Loucy (cell line): Measurements from ENCODE around the gene ALG12.

Experiments used
- H2AFZ ChIP-seq: fragments of 200-600 bp; sonication (generic); 2 replicates; pipeline ENCODE4 v1.6.0; 2016; ENCODE audit warnings: antibody characterized with exemption, mild to moderate bottlenecking, low read length, moderate library complexity
- H3F3A ChIP-seq: fragments of 200-600 bp; 2 replicates; pipeline ENCODE4 v1.6.0; 2016; ENCODE audit warnings: antibody characterized with exemption, low read depth, mild to moderate bottlenecking
- H3K27me3 ChIP-seq: fragments of 200-600 bp; sonication (generic); 2 replicates; pipeline ENCODE4 v1.6.1; 2014; ENCODE audit warnings: low read length, mild to moderate bottlenecking; ENCODE audit not compliant: insufficient read depth, poor library complexity, severe bottlenecking
- H3K36me3 ChIP-seq: fragments of 200-600 bp; sonication (generic); 2 replicates; pipeline ENCODE4 v1.6.1; 2016; ENCODE audit warnings: low read length; ENCODE audit not compliant: insufficient read depth
- H3K4me1 ChIP-seq: fragments of 200-600 bp; sonication (generic); 2 replicates; pipeline ENCODE4 v1.5.1; 2014; ENCODE audit warnings: low read length, mild to moderate bottlenecking; ENCODE audit not compliant: insufficient read depth, poor library complexity, severe bottlenecking
- H3K4me2 ChIP-seq: fragments of 200-600 bp; sonication (generic); 2 replicates; pipeline ENCODE4 v1.6.0; 2014; ENCODE audit warnings: antibody characterized with exemption, low read length, low read depth, mild to moderate bottlenecking; ENCODE audit not compliant: poor library complexity, severe bottlenecking
- H3K4me3 ChIP-seq: fragments of 200-600 bp; sonication (generic); 2 replicates; pipeline ENCODE4 v1.5.1; 2014; ENCODE audit warnings: low read length, mild to moderate bottlenecking, mixed read lengths; ENCODE audit not compliant: poor library complexity, severe bottlenecking
- H3K79me2 ChIP-seq: fragments of 200-600 bp; sonication (generic); 2 replicates; pipeline ENCODE4 v1.6.1; 2014; ENCODE audit warnings: low read length; ENCODE audit not compliant: insufficient read depth
- H3K9ac ChIP-seq: fragments of 200-600 bp; sonication (generic); 2 replicates; pipeline ENCODE4 v1.6.0; 2014; ENCODE audit warnings: mild to moderate bottlenecking, low read depth, low read length, moderate library complexity; ENCODE audit not compliant: poor library complexity, severe bottlenecking
- H3K9me2 ChIP-seq: fragments of 200-600 bp; sonication (generic); replicated peaks from 2 replicates; pipeline ENCODE4 v1.6.1; 2016; ENCODE audit warnings: low read depth, low read length, mixed read lengths
- H3K9me3 ChIP-seq: fragments of 200-600 bp; sonication (generic); 2 replicates; pipeline ENCODE4 v1.6.1; 2014; ENCODE audit warnings: mild to moderate bottlenecking, antibody characterized with exemption, low read length, low read depth; ENCODE audit not compliant: insufficient read depth
- H4K20me1 ChIP-seq: fragments of 200-600 bp; sonication (generic); 2 replicates; pipeline ENCODE4 v1.6.0; 2014; ENCODE audit warnings: antibody characterized with exemption, low read length, mild to moderate bottlenecking; ENCODE audit not compliant: insufficient read depth, poor library complexity, severe bottlenecking
- CTCF ChIP-seq: fragments of 200-600 bp; sonication (generic); conservative IDR thresholded peaks from 2 replicates; pipeline ENCODE4 v1.5.1; 2014; ENCODE audit warnings: mild to moderate bottlenecking, antibody characterized with exemption, low read length
- EZH2phosphoT487 ChIP-seq: fragments of 200-600 bp; IDR thresholded peaks from 2 replicates; pipeline ENCODE4 v1.6.1; 2018; ENCODE audit warnings: antibody characterized with exemption, mild to moderate bottlenecking, moderate library complexity, borderline replicate concordance

ALG12 gene

GRCh38 chr22:49872347-49872746, 45.9 kb downstream of the ALG12 start:
- no peak overlapping the region for H2AFZ ChIP-seq
- TF ChIP-seq CTCF (no peak), EZH2phosphoT487 (no peak)
- no peak overlapping the region for H3K4me3 ChIP-seq
- H3K9me3 ChIP-seq = peaks cover 4% of the 10 kb centered on the region; the same call in 1 of the 2 replicates
- peaks cover 12% of the 10 kb centered on the region for H3F3A ChIP-seq
- H3K4me1 ChIP-seq = peaks cover 51% of the 10 kb centered on the region
- H3K4me2 ChIP-seq = peak overlapping the region; percentile 6
- H4K20me1 ChIP-seq = peaks cover 60% of the 10 kb centered on the region
- H3K9me2 ChIP-seq = no peaks in the 10 kb centered on the region
- H3K9ac ChIP-seq = no peak overlapping the region
- H3K79me2 ChIP-seq = peaks cover 99% of the 10 kb centered on the region
- H3K36me3 ChIP-seq = peaks cover 8% of the 10 kb centered on the region; the same call in 1 of the 2 replicates
- no peaks in the 10 kb centered on the region for H3K27me3 ChIP-seq

- TF ChIP-seq EZH2phosphoT487 = no peak
- H3K9me2 ChIP-seq = no peaks in the 10 kb centered on the region
- no peaks in the 10 kb centered on the region for H3K27me3 ChIP-seq
- H4K20me1 ChIP-seq = peaks cover 66% of the 10 kb centered on the region
- peaks cover 4% of the 10 kb centered on the region; the same call in 1 of the 2 replicates for H3K9me3 ChIP-seq
- H3K79me2 ChIP-seq = peaks cover 99% of the 10 kb centered on the region
- no peak overlapping the region for H3K4me3 ChIP-seq
- H3K4me1 ChIP-seq = peaks cover 60% of the 10 kb centered on the region
- H3K4me2 ChIP-seq = peak overlapping the region; percentile 36
- peaks cover 12% of the 10 kb centered on the region for H3F3A ChIP-seq
- no peak overlapping the region for H3K9ac ChIP-seq
- H3K36me3 ChIP-seq = peaks cover 2% of the 10 kb centered on the region; the same call in 1 of the 2 replicates
- no peak overlapping the region for H2AFZ ChIP-seq
Measured at GRCh38 chr22:49871482-49871881, 46.8 kb downstream of the ALG12 start.

GRCh38 chr22:49869845-49870712, 48.2 kb downstream of the ALG12 start:
- Histone ChIP-seq H2AFZ (no peak overlapping the region), H4K20me1 (peaks cover 65% of the 10 kb centered on the region), H3K4me1 (peaks cover 73% of the 10 kb centered on the region), H3K4me2 (peak overlapping the region; percentile 72), H3K9ac (peak overlapping the region; percentile 21), H3F3A (peaks cover 21% of the 10 kb centered on the region), H3K9me3 (peaks cover 4% of the 10 kb centered on the region; the same call in 1 of the 2 replicates), H3K4me3 (peak overlapping the region; percentile 59), H3K79me2 (peaks cover 98% of the 10 kb centered on the region), H3K9me2 (no peaks in the 10 kb centered on the region), H3K27me3 (no peaks in the 10 kb centered on the region), H3K36me3 (no peaks in the 10 kb centered on the region)
- TF ChIP-seq CTCF = no peak
- TF ChIP-seq EZH2phosphoT487 = no peak
